ENCODE data around the gene ZDHHC11B. TPM values are rescaled to one million over a fixed set of nuclear protein-coding genes. Genes with fewer than 3 reads are reported as not detected.

Gene ZDHHC11B
- total and polyA plus RNA-seq, 7 experiments from 2014 or later: 0.13 to 5.5 (median 1.2) TPM; not detected in 2

DNA sequence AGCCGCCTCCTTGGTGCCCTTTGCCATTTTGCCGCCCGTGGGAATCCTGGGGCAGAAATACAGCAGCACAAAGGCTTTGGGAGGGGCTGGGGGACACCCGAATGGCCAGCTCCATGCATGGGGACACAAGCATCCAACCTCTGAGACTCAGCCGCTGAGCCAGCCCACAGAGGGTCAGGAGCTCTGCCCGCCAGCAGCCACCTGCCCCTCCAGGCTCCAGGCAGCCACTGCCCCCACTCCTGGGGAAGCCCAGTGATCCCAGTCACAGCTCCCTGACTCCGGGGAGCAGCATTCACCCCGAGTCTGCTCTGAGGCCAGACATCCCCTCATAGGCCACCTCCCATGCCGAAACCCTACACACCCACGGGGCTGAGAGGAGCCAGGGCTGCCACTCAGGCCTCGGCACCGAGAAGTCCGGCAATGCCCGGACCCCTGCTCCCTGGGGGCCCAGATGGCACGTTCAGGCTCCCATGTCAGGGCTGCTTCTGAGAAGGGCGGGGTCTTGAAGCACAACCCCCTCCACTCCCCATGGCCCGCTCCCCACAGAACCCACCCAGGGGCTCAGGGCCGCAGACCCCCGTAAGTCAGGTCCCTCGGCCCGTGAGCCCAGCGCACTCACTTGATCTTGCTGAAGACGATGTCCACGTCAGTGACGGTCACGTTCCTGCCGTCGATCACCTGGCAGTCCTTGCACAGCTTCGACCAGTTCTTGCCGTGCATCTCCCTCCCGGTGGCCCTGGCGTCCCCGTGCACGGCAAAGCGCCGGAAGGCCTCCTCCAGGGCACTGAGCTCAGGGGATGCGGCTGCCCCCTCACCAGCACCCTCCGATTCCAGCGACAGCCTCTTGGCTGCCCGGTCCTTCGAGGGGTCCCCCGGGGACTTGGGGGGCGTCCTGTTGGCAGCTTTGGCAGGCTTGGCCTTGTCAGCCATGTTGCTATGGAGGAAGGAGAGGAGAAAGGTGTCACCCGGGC lies 107.1 kb downstream of the ZDHHC11B start:
- ChIA-PET POLR2A (no interaction called here), CTCF (interaction anchor here (0.7 kb wide), 1 partner anchor 234 kb away, joined by 3 read pairs; no protein-coding TSS in a partner anchor)
- H3K27me3 ChIP-seq (ENCODE audit: control insufficient read depth in 2 of 2, insufficient read depth in 2 of 2, low read length in 2 of 2): no peaks in the 10 kb centered on the region
- H3K4me3 ChIP-seq (ENCODE audit: low read length): no peak overlapping the region
- no peaks in the 10 kb centered on the region for H3K9me3 ChIP-seq (ENCODE audit: control insufficient read depth in 2 of 3, low read length in 3 of 3)
- H3K4me3 Mint-ChIP-seq: no peak overlapping the region
- peaks cover 0 to 11% (median 7%) of the 10 kb centered on the region in 5 donors for H3K27me3 Mint-ChIP-seq
- no peak overlapping the region for H3K27ac ChIP-seq (ENCODE audit: low read depth, low read length)
- H3K4me1 ChIP-seq (ENCODE audit: control insufficient read depth in 2 of 2, insufficient read depth in 2 of 2, low read length in 2 of 2): peaks cover 7 to 13% of the 10 kb centered on the region in 2 donors
- no peaks in the 10 kb centered on the region for H3K36me3 Mint-ChIP-seq
- peak in 1 of 9 donors; percentile 19 for DNase-seq
- peaks cover 0 to 14% (median 7%) of the 10 kb centered on the region in 7 donors for H3K4me1 Mint-ChIP-seq
- H3K36me3 ChIP-seq (ENCODE audit: control insufficient read depth in 2 of 3, insufficient read depth in 3 of 3, low read length in 3 of 3): no peaks in the 10 kb centered on the region
- no peak for ATAC-seq
- no peak overlapping the region for H3K27ac Mint-ChIP-seq
- intact Hi-C loops (cut with micrococcal nuclease): no loop called here
- no peaks in the 10 kb centered on the region for H3K9me3 Mint-ChIP-seq

DNA sequence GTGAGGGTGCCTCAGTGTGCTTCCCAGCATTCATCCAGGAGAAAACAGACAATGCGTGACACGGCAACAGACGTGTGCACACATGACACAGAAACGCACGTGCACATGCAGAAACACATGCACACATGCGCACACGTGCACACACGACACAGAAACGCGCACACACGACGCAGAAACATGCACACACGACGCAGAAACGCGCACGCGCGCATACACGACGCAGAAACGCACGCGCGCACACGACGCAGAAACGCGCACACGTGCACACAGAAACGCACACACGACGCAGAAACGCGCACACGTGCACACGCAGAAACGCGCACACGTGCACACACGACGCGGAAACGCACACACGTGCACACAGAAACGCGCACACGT lies 107.8 kb downstream of the ZDHHC11B start:
- DNase-seq (no peak), ATAC-seq (no peak)
- Mint-ChIP-seq H3K9me3 (no peaks in the 10 kb centered on the region), H3K36me3 (no peaks in the 10 kb centered on the region), H3K27me3 (peaks cover 0 to 11% (median 7%) of the 10 kb centered on the region in 5 donors), H3K27ac (no peak overlapping the region), H3K4me3 (no peak overlapping the region), H3K4me1 (peaks cover 0 to 17% (median 10%) of the 10 kb centered on the region in 7 donors)
- Histone ChIP-seq H3K4me3 (ENCODE audit: low read length) (no peak overlapping the region), H3K4me1 (ENCODE audit: control insufficient read depth in 2 of 2, insufficient read depth in 2 of 2, low read length in 2 of 2) (peaks cover 14 to 20% of the 10 kb centered on the region in 2 donors), H3K27ac (ENCODE audit: low read depth, low read length) (no peak overlapping the region), H3K27me3 (ENCODE audit: control insufficient read depth in 2 of 2, insufficient read depth in 2 of 2, low read length in 2 of 2) (no peaks in the 10 kb centered on the region), H3K9me3 (ENCODE audit: control insufficient read depth in 2 of 3, low read length in 3 of 3) (no peaks in the 10 kb centered on the region), H3K36me3 (ENCODE audit: control insufficient read depth in 2 of 3, insufficient read depth in 3 of 3, low read length in 3 of 3) (no peaks in the 10 kb centered on the region)
- ChIA-PET POLR2A (no interaction called here), CTCF (interaction anchor here (0.7 kb wide), 1 partner anchor 235 kb away, joined by 3 read pairs; no protein-coding TSS in a partner anchor)
- intact Hi-C loops (cut with micrococcal nuclease): no loop called here

DNA sequence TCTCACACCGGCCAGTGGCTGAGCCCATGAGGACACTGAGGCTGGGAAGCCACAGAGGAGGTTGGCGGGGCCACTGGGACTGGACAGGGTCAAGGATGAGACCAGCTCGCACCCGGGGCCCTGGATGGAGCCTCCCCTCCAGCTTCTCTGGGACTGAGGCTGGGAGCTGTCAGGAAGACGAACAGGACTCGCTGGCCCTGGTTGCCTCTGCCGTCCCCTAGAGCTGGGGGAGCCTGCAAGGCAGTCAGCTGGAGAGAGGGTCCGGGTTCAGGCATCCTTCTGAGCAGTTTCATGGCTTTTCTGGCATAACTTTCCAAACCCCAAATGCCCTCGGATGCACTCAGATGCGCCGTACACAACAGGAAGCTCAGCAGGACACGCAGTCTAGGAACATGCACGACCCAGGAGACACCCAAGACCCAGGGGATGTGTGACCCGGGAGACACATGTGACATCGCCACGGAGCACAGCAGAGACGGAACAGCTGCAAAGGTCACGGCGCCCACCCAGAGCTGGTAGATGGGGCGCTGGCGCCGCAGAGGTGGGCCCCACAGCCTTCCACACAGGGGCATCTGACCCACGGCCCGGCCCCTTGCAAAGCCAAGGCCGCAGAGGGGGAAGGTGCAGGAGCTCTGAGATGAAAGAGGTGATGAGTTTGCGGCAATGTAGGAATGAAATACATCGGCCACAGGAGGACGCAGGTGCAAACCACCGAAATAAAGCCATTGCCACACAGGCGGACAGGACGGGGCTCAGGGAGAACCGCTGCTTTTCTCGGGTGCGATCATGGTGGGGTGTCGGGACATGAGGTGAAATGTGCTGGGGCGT lies 108.4 kb downstream of the ZDHHC11B start:
- intact Hi-C loops (cut with micrococcal nuclease): no loop called here
- no peaks in the 10 kb centered on the region for H3K36me3 ChIP-seq (ENCODE audit: control insufficient read depth in 2 of 3, insufficient read depth in 3 of 3, low read length in 3 of 3)
- DNase-seq (no peak), ATAC-seq (no peak)
- CTCF ChIA-PET: interaction anchor here (0.6 kb wide), 1 partner anchor 87 kb away, joined by 4 read pairs; no protein-coding TSS in a partner anchor
- H3K4me3 ChIP-seq (ENCODE audit: low read length): no peak overlapping the region
- H3K27me3 ChIP-seq (ENCODE audit: control insufficient read depth in 2 of 2, insufficient read depth in 2 of 2, low read length in 2 of 2): no peaks in the 10 kb centered on the region
- POLR2A ChIA-PET: no interaction called here
- no peak overlapping the region for H3K27ac ChIP-seq (ENCODE audit: low read depth, low read length)
- Mint-ChIP-seq H3K4me1 (peaks cover 0 to 17% (median 10%) of the 10 kb centered on the region in 7 donors), H3K9me3 (no peaks in the 10 kb centered on the region), H3K27ac (peak overlapping the region in 1 of 9 donors; percentile 33), H3K36me3 (no peaks in the 10 kb centered on the region), H3K4me3 (peak overlapping the region in 1 of 10 donors; percentile 18), H3K27me3 (peaks cover 0 to 11% (median 7%) of the 10 kb centered on the region in 5 donors)
- H3K4me1 ChIP-seq (ENCODE audit: control insufficient read depth in 2 of 2, insufficient read depth in 2 of 2, low read length in 2 of 2): peaks cover 17 to 22% of the 10 kb centered on the region in 2 donors
- no peaks in the 10 kb centered on the region for H3K9me3 ChIP-seq (ENCODE audit: control insufficient read depth in 2 of 3, low read length in 3 of 3)

DNA sequence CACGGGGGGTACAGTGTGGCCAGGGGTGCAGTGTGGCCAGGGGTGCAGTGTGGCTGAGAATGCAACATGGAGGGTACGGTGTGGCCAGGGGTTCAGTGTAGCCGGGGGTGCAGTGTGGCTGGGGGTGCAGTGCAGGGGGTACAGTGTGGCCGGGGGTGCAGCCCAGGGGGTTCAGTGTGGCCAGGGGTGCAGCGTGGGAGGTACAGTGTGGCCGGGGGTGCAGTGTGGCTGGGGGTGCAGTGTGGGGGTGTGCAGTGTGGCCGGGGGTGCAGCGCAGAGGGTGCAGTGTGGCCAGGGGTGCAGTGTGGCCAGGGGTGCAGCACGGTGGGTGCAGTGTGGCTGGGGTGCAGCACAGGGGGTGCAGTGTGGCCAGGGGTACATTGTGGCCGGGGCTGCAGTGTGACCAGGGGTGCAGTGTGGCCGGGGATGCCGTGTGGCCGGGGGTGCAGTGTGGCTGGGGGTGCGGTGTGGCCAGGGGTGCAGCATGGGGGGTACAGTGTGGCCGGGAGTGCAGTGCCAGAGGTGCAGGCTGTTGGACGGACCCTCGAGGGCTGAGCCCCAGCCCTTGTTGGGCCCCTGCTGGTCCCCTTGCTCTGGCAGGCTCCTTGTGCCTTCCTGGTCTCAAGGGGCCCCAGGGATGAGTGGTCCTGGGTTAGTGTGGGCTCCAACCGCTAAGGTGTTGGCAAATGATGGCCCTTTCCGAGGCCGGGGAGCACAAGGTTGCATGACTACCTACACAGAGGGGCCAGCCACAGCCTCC lies 109.2 kb downstream of the ZDHHC11B start:
- Mint-ChIP-seq H3K4me3 (no peak overlapping the region), H3K36me3 (no peaks in the 10 kb centered on the region)
- intact Hi-C loops (cut with micrococcal nuclease): no loop called here

DNA sequence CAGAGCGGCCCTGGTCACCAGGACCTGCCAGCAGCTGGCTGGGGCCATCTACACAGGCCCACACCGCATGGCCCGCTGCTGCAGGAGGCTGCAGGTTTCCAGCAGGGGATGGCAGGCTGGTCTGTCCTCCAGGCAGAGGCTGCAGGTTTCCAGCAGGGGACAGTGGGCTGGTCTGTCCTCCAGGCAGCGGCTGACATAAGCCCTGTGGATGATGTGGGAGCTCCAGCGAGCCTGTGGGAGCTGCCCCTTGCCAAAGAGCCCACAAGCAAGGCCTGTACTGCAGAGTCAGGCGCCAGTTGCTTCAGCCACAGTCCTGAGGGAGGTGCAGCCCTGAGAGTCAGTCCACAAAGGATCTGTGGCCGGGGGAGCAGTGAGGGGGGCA lies 109.9 kb downstream of the ZDHHC11B start:
- ATAC-seq (no peak), DNase-seq (no peak)
- H3K4me1 Mint-ChIP-seq: peaks cover 0 to 17% (median 10%) of the 10 kb centered on the region in 7 donors
- Histone ChIP-seq H3K4me1 (ENCODE audit: control insufficient read depth in 2 of 2, insufficient read depth in 2 of 2, low read length in 2 of 2) (peaks cover 17 to 22% of the 10 kb centered on the region in 2 donors), H3K27ac (ENCODE audit: low read depth, low read length) (no peak overlapping the region), H3K36me3 (ENCODE audit: control insufficient read depth in 2 of 3, insufficient read depth in 3 of 3, low read length in 3 of 3) (no peaks in the 10 kb centered on the region), H3K4me3 (ENCODE audit: low read length) (no peak overlapping the region), H3K9me3 (ENCODE audit: control insufficient read depth in 2 of 3, low read length in 3 of 3) (no peaks in the 10 kb centered on the region), H3K27me3 (ENCODE audit: control insufficient read depth in 2 of 2, insufficient read depth in 2 of 2, low read length in 2 of 2) (no peaks in the 10 kb centered on the region)
- no peak overlapping the region for H3K27ac Mint-ChIP-seq
- H3K9me3 Mint-ChIP-seq: no peaks in the 10 kb centered on the region
- ChIA-PET CTCF (no interaction called here), POLR2A (no interaction called here)
- H3K4me3 Mint-ChIP-seq: no peak overlapping the region
- intact Hi-C loops (cut with micrococcal nuclease): no loop called here
- H3K36me3 Mint-ChIP-seq: no peaks in the 10 kb centered on the region
- H3K27me3 Mint-ChIP-seq: peaks cover 0 to 8% (median 7%) of the 10 kb centered on the region in 5 donors

More for the DNA sequence above, 109.2 kb downstream of the ZDHHC11B start:
- peaks cover 17 to 22% of the 10 kb centered on the region in 2 donors for H3K4me1 ChIP-seq (ENCODE audit: control insufficient read depth in 2 of 2, insufficient read depth in 2 of 2, low read length in 2 of 2)
- H3K9me3 Mint-ChIP-seq: no peaks in the 10 kb centered on the region
- no peaks in the 10 kb centered on the region for H3K27me3 ChIP-seq (ENCODE audit: control insufficient read depth in 2 of 2, insufficient read depth in 2 of 2, low read length in 2 of 2)
- H3K4me1 Mint-ChIP-seq: peaks cover 0 to 17% (median 10%) of the 10 kb centered on the region in 7 donors
- ChIA-PET CTCF (no interaction called here), POLR2A (no interaction called here)
- H3K27me3 Mint-ChIP-seq: peaks cover 0 to 8% (median 7%) of the 10 kb centered on the region in 5 donors
- DNase-seq (no peak), ATAC-seq (no peak)
- H3K4me3 ChIP-seq (ENCODE audit: low read length): no peak overlapping the region
- no peaks in the 10 kb centered on the region for H3K36me3 ChIP-seq (ENCODE audit: control insufficient read depth in 2 of 3, insufficient read depth in 3 of 3, low read length in 3 of 3)
- H3K27ac Mint-ChIP-seq: no peak overlapping the region
- H3K9me3 ChIP-seq (ENCODE audit: control insufficient read depth in 2 of 3, low read length in 3 of 3): no peaks in the 10 kb centered on the region
- H3K27ac ChIP-seq (ENCODE audit: low read depth, low read length): no peak overlapping the region

All from naive thymus-derived CD4-positive, alpha-beta T cell (primary cell).